Measurements from ENCODE around the gene ADRB2. TPM values are rescaled to one million over a fixed set of nuclear protein-coding genes. Genes with fewer than 3 reads are reported as not detected.
A peak's percentile ranks its signal among the peaks of the same experiment; 100 is the strongest.

Gene ADRB2
- total and polyA plus RNA-seq, 10 of the 15 experiments (the other 5 are each of a cell fraction or from before 2014, with no cell fraction given), result 0.03 to 0.34 (median 0.18) TPM; not detected in 1

- in situ Hi-C loops (cut with MboI), result no loop called here
- no peaks in the 10 kb centered on the region for H4K20me1 ChIP-seq (ENCODE audit: control insufficient read depth, insufficient read depth)
- no peak overlapping the region for H3K4me3 ChIP-seq
- no peak overlapping the region for H3K9ac ChIP-seq (ENCODE audit: control insufficient read depth, insufficient read depth, low read length)
- H3K27me3 ChIP-seq (replicated peaks in 1 of 2; ENCODE audit: control insufficient read depth in 2 of 2, insufficient read depth in 2 of 2, low read length in 1 of 2), result no peaks in the 10 kb centered on the region; a peak in 1 of 4 replicates
- no peak overlapping the region for H2AFZ ChIP-seq (ENCODE audit: control insufficient read depth, low read depth, low read length)
- no peaks in the 10 kb centered on the region for H3K9me3 ChIP-seq (replicated peaks; ENCODE audit: control insufficient read depth, insufficient read depth, low read length)
- H3K79me2 ChIP-seq (ENCODE audit: control insufficient read depth, insufficient read depth, low read length), result no peaks in the 10 kb centered on the region
- intact Hi-C loops (cut with micrococcal nuclease; ENCODE audit: unreplicated experiment), result no loop called here
- peaks cover 28% of the 10 kb centered on the region for H3K4me1 ChIP-seq (ENCODE audit: control insufficient read depth, insufficient read depth, low read length)
- H3K27ac ChIP-seq (ENCODE audit: control insufficient read depth, insufficient read depth), result no peak overlapping the region
- ATAC-seq (no peak), FAIRE-seq (no peak), DNase-seq (ENCODE audit: low read depth, low spot score) (no peak)
- WGBS (ENCODE audit: insufficient coverage, insufficient replicate concordance, low lambda C conversion rate, missing lambda C conversion rate), result 40% methylated on average over 6 of the region's 6 CpGs
- no TSS peak for BruUV-seq (replicated peaks)
- RAD21 ChIA-PET (ENCODE audit: unreplicated experiment), result interaction anchor here (0.8 to 1.3 kb wide), 4 partner anchors 8 to 96 kb away, joined by 3 read pairs; no protein-coding TSS in a partner anchor
- CTCF ChIA-PET, result interaction anchor here (0.7 to 5.9 kb wide), 10 partner anchors 8 to 129 kb away, joined by 3 to 37 read pairs (median 4); no protein-coding TSS in a partner anchor
- POLR2A ChIA-PET, result interaction anchor here (0.6 kb wide), 1 partner anchor 32 kb away, joined by 7 read pairs; no protein-coding TSS in a partner anchor
- peak overlapping the region; percentile 5; the same call in 1 of the 2 replicates for H3K4me2 ChIP-seq (ENCODE audit: control insufficient read depth, insufficient read depth)
- H3K36me3 ChIP-seq (ENCODE audit: control insufficient read depth in 2 of 2, insufficient read depth in 2 of 2, low read length in 1 of 2), result no peaks in the 10 kb centered on the region
- SMC1A ChIA-PET (ENCODE audit: uncharacterized antibody, unreplicated experiment), result interaction anchor here (0.6 to 2.4 kb wide), 9 partner anchors 11 to 131 kb away, joined by 3 to 6 read pairs (median 4); no protein-coding TSS in a partner anchor
- TF ChIP-seq STAT1 (conservative IDR thresholded peaks at IDR 0.05) (no peak), CBFB (IDR thresholded peaks at IDR 0.05; ENCODE audit: low read depth) (0 out of 2 replicates have a peak, but pooled peaks have one; percentile 46), POLR2A (IDR thresholded peaks at IDR 0.05; ENCODE audit: low read depth, low read length) (no peak), CTCF (IDR thresholded peaks at IDR 0.05 in 2 of 3, conservative IDR thresholded peaks at IDR 0.05 in 1 of 3; ENCODE audit: control insufficient read depth in 2 of 3, extremely low read depth in 1 of 3, insufficient read depth in 1 of 3, low read depth in 3 of 3, low read length in 3 of 3) (peak in 2 of 3 experiments; percentile 14 to 29; a peak in 2 of 6 replicates), RUNX3 (IDR thresholded peaks at IDR 0.05; ENCODE audit: low read length) (peak; percentile 55; the same call in 1 of the 2 replicates), ZSCAN29 (IDR thresholded peaks at IDR 0.05) (no peak), USF2 (IDR thresholded peaks at IDR 0.05; ENCODE audit: borderline replicate concordance, low read depth, low read length) (no peak), ZNF622 (IDR thresholded peaks at IDR 0.05) (no peak), EED (IDR thresholded peaks at IDR 0.05; ENCODE audit: low read depth) (no peak), ZBTB40 (IDR thresholded peaks at IDR 0.05; ENCODE audit: borderline replicate concordance) (no peak), RAD21 (IDR thresholded peaks at IDR 0.05; ENCODE audit: insufficient read depth, low read depth, low read length) (0 out of 2 replicates have a peak, but pooled peaks have one; percentile 18), GATAD2B (conservative IDR thresholded peaks at IDR 0.05; ENCODE audit: low read depth) (no peak), BMI1 (IDR thresholded peaks at IDR 0.05; ENCODE audit: borderline replicate concordance) (no peak)
Measured at GRCh38 chr5:148828511-148829247, 2.3 kb downstream of the ADRB2 start.

All from GM12878 (cell line).